LNCAP (cell line): ENCODE data around the gene HPSE2.

Source experiments
- CTCF ChIP-seq: fragments of 450-650 bp; IDR thresholded peaks from 2 replicates; pipeline ENCODE4 v1.5.1; 2017; ENCODE audit warnings: mild to moderate bottlenecking

Gene HPSE2

DNA sequence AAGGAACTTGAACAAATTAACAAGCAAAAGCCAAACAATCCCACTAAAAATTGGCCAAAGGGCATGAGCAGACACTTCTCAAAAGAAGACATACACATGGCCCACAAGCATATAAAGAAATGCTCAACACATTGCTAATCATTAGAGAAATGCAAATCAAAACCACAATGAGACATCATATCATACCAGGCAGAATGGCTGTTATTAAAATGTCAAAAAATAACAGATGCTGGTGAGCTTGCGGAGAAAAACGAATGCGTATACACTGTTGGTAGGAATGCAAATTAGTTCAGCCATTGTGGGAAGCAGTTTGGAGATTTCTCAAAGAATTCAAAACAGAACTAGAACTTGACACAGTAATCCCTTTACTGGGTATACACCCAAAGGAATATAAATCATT is 477.2 kb downstream of the HPSE2 start:
- TF ChIP-seq CTCF = no peak

DNA sequence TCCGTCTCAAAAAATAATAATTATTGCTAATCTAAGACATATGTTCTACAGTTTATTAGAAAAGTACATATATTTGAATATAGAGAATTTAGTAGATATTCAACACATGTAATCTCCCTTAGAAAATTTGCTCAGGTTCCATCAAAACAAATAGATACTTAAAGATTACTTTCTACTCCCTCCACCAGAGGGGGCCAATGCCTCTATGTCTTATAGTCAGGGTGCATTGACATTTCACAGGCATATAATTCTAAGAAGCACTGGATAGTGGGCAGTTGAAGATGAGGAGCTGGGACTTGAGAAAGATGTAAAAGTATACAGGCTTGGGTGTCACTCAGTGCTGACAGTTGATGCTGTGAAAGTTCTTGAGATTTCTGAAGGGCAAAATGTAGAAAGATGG is 487.4 kb downstream of the HPSE2 start:
- peak; percentile 44; the same call in 1 of the 2 replicates for TF ChIP-seq CTCF

GRCh38 chr10:98745645-98746044 is 490.0 kb downstream of the HPSE2 start:
- no peak; the same call in 1 of the 2 replicates for TF ChIP-seq CTCF

DNA sequence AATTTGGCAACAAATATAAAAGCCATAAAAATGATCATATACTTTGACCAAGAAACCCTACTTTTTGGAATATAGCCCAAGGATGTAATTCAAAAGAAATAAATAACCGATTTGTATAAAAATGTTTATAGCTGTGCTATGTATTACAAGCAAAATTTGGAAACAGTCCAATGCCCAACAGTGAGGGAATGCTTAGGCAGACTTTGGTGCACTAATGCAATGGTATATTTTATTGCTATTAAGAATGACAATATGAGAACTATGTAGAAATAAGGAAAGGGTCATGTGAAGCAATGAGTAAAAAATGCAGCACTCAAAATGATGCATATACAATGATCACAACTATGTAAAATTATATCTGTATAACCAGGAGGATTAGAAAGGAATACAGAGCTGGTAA is 515.1 kb downstream of the HPSE2 start:
- no peak for TF ChIP-seq CTCF

- TF ChIP-seq CTCF = no peak
Measured at GRCh38 chr10:98713586-98713985, 522.1 kb downstream of the HPSE2 start.

DNA sequence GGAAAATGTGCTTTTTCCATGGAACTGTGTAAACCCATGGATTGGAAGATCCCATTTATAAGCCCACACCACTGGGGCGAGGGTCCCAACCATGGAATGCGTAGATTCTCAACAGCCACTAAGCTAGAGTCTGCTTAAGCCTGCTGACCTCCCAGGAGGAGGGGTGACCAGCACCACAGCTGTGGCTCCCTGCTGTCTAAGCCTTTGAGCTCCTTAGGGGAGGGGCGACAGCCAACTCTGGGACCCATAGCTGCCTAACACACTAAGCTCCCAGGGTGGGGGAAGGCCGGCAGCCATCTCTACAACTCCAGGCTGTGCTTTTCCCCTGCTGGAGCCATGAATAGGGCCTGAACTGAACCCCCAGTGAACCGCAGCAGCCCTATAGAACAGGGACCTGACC is 539.1 kb downstream of the HPSE2 start:
- TF ChIP-seq CTCF = no peak

GRCh38 chr10:98694883-98695282 is 540.8 kb downstream of the HPSE2 start:
- TF ChIP-seq CTCF = no peak

- TF ChIP-seq CTCF = no peak
Measured at GRCh38 chr10:98694014-98694413, 541.6 kb downstream of the HPSE2 start.
